ENCODE measurements around the gene STK10. TPM values are rescaled to one million over a fixed set of nuclear protein-coding genes. Genes with fewer than 3 reads are reported as not detected.

Gene STK10
- total RNA-seq, 2 donors from 2014 or later, result 25.6 to 39.2 TPM

DNA sequence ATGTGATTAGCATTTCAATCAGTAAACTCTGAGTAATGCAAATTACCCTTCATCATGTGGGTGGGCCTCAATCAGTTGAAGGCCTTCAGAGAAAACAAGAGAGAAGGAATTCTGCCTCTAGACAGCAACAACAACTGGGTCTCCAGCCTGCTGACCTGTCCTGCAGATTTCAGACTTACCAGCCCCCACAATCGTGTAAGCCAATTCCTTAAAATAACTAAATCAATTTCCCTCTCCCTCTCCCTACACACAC is 139.9 kb downstream of the STK10 start:
- Histone ChIP-seq H3K27ac (no peak overlapping the region), H3K9me3 (no peaks in the 10 kb centered on the region), H3K27me3 (replicated peaks; ENCODE audit: insufficient read depth) (no peaks in the 10 kb centered on the region), H3K4me1 (ENCODE audit: control insufficient read depth in 1 of 2, low read depth in 2 of 2) (no peaks in the 10 kb centered on the region), H3K36me3 (no peaks in the 10 kb centered on the region), H3K4me3 (no peak overlapping the region)
- TF ChIP-seq, protein P1, sequence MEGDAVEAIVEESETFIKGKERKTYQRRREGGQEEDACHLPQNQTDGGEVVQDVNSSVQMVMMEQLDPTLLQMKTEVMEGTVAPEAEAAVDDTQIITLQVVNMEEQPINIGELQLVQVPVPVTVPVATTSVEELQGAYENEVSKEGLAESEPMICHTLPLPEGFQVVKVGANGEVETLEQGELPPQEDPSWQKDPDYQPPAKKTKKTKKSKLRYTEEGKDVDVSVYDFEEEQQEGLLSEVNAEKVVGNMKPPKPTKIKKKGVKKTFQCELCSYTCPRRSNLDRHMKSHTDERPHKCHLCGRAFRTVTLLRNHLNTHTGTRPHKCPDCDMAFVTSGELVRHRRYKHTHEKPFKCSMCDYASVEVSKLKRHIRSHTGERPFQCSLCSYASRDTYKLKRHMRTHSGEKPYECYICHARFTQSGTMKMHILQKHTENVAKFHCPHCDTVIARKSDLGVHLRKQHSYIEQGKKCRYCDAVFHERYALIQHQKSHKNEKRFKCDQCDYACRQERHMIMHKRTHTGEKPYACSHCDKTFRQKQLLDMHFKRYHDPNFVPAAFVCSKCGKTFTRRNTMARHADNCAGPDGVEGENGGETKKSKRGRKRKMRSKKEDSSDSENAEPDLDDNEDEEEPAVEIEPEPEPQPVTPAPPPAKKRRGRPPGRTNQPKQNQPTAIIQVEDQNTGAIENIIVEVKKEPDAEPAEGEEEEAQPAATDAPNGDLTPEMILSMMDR (IDR thresholded peaks at IDR 0.05), result no peak
- no peak for DNase-seq (ENCODE audit: low spot score)
- no peak for ATAC-seq (ENCODE audit: insufficient number of reproducible peaks, low FRiP score, low read depth)

DNA sequence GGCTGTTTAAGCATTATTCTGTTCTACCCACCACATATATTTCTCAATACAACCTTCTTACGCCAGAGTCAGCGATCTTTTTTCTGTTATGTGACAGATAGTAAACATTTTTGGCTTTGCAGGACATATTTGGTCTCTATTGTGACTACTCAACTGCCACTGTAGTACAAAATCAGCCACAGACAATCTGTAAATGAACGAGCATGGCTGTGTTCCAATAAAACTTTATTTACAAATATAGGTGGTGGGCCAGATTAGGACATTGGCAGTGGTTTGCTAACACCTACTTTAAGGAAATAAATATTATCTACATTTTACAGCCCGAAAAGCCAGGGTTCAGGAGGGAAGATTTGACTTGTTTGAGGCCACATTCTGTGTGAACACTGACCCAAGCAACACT is 141.4 kb downstream of the STK10 start:
- Histone ChIP-seq H3K36me3 (no peaks in the 10 kb centered on the region), H3K27ac (no peak overlapping the region), H3K4me1 (ENCODE audit: control insufficient read depth in 1 of 2, low read depth in 2 of 2) (no peaks in the 10 kb centered on the region), H3K9me3 (no peaks in the 10 kb centered on the region), H3K4me3 (no peak overlapping the region), H3K27me3 (replicated peaks; ENCODE audit: insufficient read depth) (no peaks in the 10 kb centered on the region)
- ATAC-seq (ENCODE audit: insufficient number of reproducible peaks, low FRiP score, low read depth) (no peak), DNase-seq (ENCODE audit: low spot score) (no peak)
- TF ChIP-seq, protein P1 (IDR thresholded peaks at IDR 0.05), result no peak

DNA sequence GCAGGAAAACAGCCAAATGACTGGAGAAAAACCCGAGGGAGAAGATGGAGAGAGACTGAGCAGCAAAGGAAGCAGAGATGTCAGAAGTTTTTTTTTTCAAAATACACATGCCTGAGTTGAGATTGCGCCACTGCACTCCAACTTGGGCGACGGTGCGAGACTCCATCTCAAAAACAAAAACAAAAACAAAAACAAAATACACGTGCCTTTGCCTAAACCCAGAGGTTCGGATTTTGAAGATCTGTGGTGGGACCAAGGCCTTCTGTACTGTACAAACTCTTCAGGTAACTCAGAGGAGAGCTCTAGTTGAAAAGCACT is 142.8 kb downstream of the STK10 start:
- TF ChIP-seq, protein P1 (IDR thresholded peaks at IDR 0.05), result no peak
- H3K4me1 ChIP-seq (ENCODE audit: control insufficient read depth in 1 of 2, low read depth in 2 of 2), result no peaks in the 10 kb centered on the region
- no peaks in the 10 kb centered on the region for H3K36me3 ChIP-seq
- H3K27me3 ChIP-seq (replicated peaks; ENCODE audit: insufficient read depth), result no peaks in the 10 kb centered on the region
- ATAC-seq (ENCODE audit: insufficient number of reproducible peaks, low FRiP score, low read depth) (no peak), DNase-seq (ENCODE audit: low spot score) (no peak)
- no peak overlapping the region for H3K27ac ChIP-seq
- H3K4me3 ChIP-seq, result no peak overlapping the region
- no peaks in the 10 kb centered on the region for H3K9me3 ChIP-seq

DNA sequence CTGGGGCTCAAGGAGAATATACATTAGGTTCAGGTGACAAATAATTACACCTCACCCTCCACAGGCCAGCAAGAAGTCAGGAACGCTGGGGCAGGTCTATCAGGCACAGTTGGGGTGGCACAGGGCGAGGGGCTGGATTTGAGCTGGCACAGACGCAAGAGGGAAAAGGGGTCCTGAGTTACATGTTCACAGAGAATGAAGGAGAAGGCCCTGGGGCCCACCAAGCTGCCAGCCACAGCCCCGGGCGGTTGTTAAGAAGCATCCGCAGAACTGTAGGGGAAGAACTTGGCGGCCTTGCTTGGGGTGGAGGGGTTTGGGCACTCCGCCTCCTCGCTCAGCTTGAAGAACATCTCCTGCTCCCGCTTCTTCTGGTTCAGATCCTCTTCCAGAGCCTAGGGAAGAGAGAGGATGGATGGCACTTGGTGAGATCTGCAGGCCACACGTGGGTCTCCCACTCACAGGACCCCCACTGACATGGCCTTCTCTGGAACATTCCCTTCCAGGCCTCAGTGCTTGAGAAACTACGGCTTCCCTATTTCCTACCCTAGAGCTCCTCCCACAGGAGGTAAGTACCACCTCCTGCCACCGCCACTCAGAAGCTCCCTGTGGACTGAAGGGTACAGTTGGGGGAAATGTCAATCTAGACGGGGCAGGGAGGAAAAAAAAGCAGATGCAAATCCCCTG is 143.3 kb downstream of the STK10 start:
- H3K36me3 ChIP-seq, result no peaks in the 10 kb centered on the region

GRCh38 chr5:172043865-172044264 is 144.2 kb downstream of the STK10 start:
- no peak for DNase-seq (ENCODE audit: low spot score)
- no peak for ATAC-seq (ENCODE audit: insufficient number of reproducible peaks, low FRiP score, low read depth)
- Histone ChIP-seq H3K4me3 (no peak overlapping the region), H3K9me3 (no peaks in the 10 kb centered on the region), H3K4me1 (ENCODE audit: control insufficient read depth in 1 of 2, low read depth in 2 of 2) (no peaks in the 10 kb centered on the region), H3K27ac (no peak overlapping the region), H3K27me3 (replicated peaks; ENCODE audit: insufficient read depth) (no peaks in the 10 kb centered on the region), H3K36me3 (no peaks in the 10 kb centered on the region)
- TF ChIP-seq, protein P1 (IDR thresholded peaks at IDR 0.05), result no peak

More for the DNA sequence above, 143.3 kb downstream of the STK10 start:
- no peaks in the 10 kb centered on the region for H3K4me1 ChIP-seq (ENCODE audit: control insufficient read depth in 1 of 2, low read depth in 2 of 2)
- H3K4me3 ChIP-seq, result no peak overlapping the region
- no peaks in the 10 kb centered on the region for H3K27me3 ChIP-seq (replicated peaks; ENCODE audit: insufficient read depth)
- TF ChIP-seq, protein P1 (IDR thresholded peaks at IDR 0.05), result no peak
- no peak for ATAC-seq (ENCODE audit: insufficient number of reproducible peaks, low FRiP score, low read depth)
- no peak for DNase-seq (ENCODE audit: low spot score)
- H3K27ac ChIP-seq, result no peak overlapping the region
- no peaks in the 10 kb centered on the region for H3K9me3 ChIP-seq

Data from thoracic aorta (tissue), 2 donors.